Thyroid gland (tissue), 4 donors: ENCODE results near the gene LKAAEAR1.

Experiments used
- POLR2A ChIP-seq, 2 donors: fragments of 450-650 bp; IDR thresholded peaks; one replicate each; pipeline ENCODE4 v1.6.1; 2017; ENCODE audit warnings: antibody characterized with exemption in 2 of 2, mild to moderate bottlenecking in 2 of 2, moderate library complexity in 1 of 2
- TF ChIP-seq, protein P1 (sequence below), 6 experiments: fragments of 200-600 bp in 3 of 6; fragments of 450-650 bp in 3 of 6; sonication (generic) in 3 of 6; IDR thresholded peaks; one replicate each; pipeline ENCODE4 v1.5.1; 2016 to 2019; ENCODE audit warnings: antibody characterized with exemption in 6 of 6, mild to moderate bottlenecking in 2 of 6, inconsistent platforms in 1 of 6, moderate library complexity in 1 of 6

DNA sequence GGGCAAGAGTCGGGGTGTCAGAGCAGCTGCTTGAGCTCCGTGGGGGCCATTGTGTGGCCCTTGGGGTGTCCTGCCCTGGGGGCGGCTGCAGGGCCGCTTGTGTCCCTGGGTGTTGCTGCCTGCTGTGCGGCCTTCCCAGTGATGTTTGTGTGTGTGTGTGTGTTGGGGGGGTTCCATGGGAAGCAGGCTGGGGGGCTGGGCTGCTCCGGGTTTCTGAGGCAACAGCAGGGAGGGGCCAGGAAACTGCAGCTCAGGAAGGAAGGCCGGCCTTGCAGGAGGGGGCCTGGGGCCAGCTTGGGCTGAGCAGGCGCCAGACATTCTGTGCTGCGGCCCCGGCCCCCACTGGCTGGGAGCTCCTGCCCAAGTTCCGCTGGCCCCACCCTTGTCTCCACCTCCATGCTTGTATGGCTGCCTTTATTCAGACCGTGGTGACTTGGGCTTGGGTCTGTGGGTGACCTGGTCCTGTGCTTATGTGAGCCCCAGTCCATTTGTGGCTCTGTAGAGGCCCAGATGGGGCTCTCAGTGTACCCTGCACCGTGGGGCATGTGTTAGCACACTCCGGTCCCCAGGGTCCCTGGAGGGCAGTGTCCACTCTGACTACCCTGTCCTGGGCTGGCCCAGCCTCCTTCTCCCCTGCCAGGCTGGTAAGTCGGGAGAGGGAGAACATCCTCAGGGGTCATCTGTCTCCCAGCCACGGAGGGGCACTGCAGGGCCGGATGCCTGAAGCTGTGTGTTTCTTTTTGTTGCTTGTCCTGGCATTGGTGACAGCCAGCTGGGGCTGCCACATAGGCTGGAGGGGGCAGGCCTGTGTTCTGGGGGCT lies 30.1 kb downstream of the LKAAEAR1 start:
- TF ChIP-seq, protein P1, sequence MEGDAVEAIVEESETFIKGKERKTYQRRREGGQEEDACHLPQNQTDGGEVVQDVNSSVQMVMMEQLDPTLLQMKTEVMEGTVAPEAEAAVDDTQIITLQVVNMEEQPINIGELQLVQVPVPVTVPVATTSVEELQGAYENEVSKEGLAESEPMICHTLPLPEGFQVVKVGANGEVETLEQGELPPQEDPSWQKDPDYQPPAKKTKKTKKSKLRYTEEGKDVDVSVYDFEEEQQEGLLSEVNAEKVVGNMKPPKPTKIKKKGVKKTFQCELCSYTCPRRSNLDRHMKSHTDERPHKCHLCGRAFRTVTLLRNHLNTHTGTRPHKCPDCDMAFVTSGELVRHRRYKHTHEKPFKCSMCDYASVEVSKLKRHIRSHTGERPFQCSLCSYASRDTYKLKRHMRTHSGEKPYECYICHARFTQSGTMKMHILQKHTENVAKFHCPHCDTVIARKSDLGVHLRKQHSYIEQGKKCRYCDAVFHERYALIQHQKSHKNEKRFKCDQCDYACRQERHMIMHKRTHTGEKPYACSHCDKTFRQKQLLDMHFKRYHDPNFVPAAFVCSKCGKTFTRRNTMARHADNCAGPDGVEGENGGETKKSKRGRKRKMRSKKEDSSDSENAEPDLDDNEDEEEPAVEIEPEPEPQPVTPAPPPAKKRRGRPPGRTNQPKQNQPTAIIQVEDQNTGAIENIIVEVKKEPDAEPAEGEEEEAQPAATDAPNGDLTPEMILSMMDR (IDR thresholded peaks at IDR 0.05) = no peak
- TF ChIP-seq POLR2A (IDR thresholded peaks at IDR 0.05) = no peak
